Colonic mucosa (tissue), 4 donors: Measurements from ENCODE around the gene PDE2A. TPM values are rescaled to one million over a fixed set of nuclear protein-coding genes. Genes with fewer than 3 reads are reported as not detected.

Experiments used
- DNase-seq: peaks from one replicate; pipeline ENCODE4 v3.0.0-alpha.2; 2020
- H3K27ac ChIP-seq: fragments of 200-600 bp; one replicate; pipeline ENCODE4 v1.8.0; 2021
- H3K27me3 ChIP-seq: fragments of 200-600 bp; one replicate; pipeline ENCODE4 v1.8.0; 2021
- H3K36me3 ChIP-seq: fragments of 200-600 bp; one replicate; pipeline ENCODE4 v1.8.0; 2021
- H3K4me1 ChIP-seq: fragments of 200-600 bp; one replicate; pipeline ENCODE4 v1.8.0; 2021; ENCODE audit warnings: mild to moderate bottlenecking
- H3K4me3 ChIP-seq: fragments of 200-600 bp; one replicate; pipeline ENCODE4 v1.8.0; 2021
- H3K9ac ChIP-seq, 2 donors: one replicate each; pipeline ENCODE4 v1.7.0; 2013; ENCODE audit warnings: control low read depth in 2 of 2, low read depth in 2 of 2, low read length in 2 of 2
- H3K9me3 ChIP-seq: fragments of 200-600 bp; one replicate; pipeline ENCODE4 v1.8.0; 2021
- CTCF ChIP-seq: fragments of 200-600 bp; IDR thresholded peaks from one replicate; pipeline ENCODE4 v1.8.0; 2022; ENCODE audit warnings: antibody characterized with exemption, mild to moderate bottlenecking
- intact Hi-C: fragments of 100-400 bp; cut with DNase I; formaldehyde crosslinking; loops from one replicate; pipeline ENCODE4 v1.14.1; 2022
- total RNA-seq, 2 donors: library from RNA; stranded (reverse); fragmentation: NEBNext Ultra II Directional in 1 of 2; extraction: Animal tissue kit (Norgen Biotek cat#: 25700) in 1 of 2; gene quantifications; one replicate each; pipeline ENCODE4 v1.2.1, GENCODE V29; 2021
- donor health status: healthy.
- donor health status: DM: no; HTN: no; CAD: no.
- donor health status: DM: no; HTN: no; CAD: no.

Gene PDE2A
- total RNA-seq, 2 donors from 2014 or later = 5.6 to 8.9 TPM

DNA sequence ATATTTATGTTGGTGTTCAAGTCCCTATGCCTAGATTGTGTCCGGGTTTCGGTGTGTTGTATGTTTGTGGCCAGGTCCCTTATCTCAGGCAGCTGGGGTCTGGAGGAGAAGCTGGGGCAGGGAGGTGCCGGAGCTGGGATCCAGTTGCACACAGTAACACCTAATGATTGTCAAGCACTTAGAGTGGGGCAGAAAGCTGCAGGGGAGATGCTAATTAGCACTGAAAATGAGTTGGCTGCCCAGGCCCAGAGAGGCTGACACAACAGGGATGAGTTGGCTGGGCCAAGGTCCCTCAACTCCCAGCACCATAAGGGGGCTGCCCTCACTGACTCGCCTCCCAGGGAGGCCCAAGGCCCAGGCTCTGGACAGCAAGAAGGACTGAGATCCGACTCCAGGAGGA is 12.2 kb downstream of the PDE2A start:
- H3K4me1 ChIP-seq = no peaks in the 10 kb centered on the region
- no peaks in the 10 kb centered on the region for H3K9me3 ChIP-seq
- H3K27me3 ChIP-seq = no peaks in the 10 kb centered on the region
- intact Hi-C loops = no loop called here
- H3K4me3 ChIP-seq = no peak overlapping the region
- TF ChIP-seq CTCF = no peak
- no peaks in the 10 kb centered on the region for H3K36me3 ChIP-seq
- H3K9ac ChIP-seq = no peak overlapping the region
- DNase-seq = no peak
- no peak overlapping the region for H3K27ac ChIP-seq

- Histone ChIP-seq H3K4me3 (no peak overlapping the region), H3K36me3 (no peaks in the 10 kb centered on the region), H3K4me1 (no peaks in the 10 kb centered on the region), H3K27ac (no peak overlapping the region), H3K9me3 (no peaks in the 10 kb centered on the region), H3K27me3 (no peaks in the 10 kb centered on the region), H3K9ac (no peak overlapping the region)
- no peak for DNase-seq
- intact Hi-C loops = no loop called here
- no peak for TF ChIP-seq CTCF
Measured at GRCh38 chr11:72661486-72661885, 12.7 kb downstream of the PDE2A start.

- Histone ChIP-seq H3K9me3 (no peaks in the 10 kb centered on the region), H3K9ac (no peak overlapping the region), H3K36me3 (no peaks in the 10 kb centered on the region), H3K4me3 (no peak overlapping the region), H3K27ac (no peak overlapping the region), H3K27me3 (no peaks in the 10 kb centered on the region), H3K4me1 (no peaks in the 10 kb centered on the region)
- intact Hi-C loops = no loop called here
- no peak for TF ChIP-seq CTCF
- DNase-seq = no peak
Measured at GRCh38 chr11:72658989-72659640, 15.1 kb downstream of the PDE2A start.

- TF ChIP-seq CTCF = no peak
- Histone ChIP-seq H3K27ac (no peak overlapping the region), H3K4me3 (no peak overlapping the region), H3K36me3 (no peaks in the 10 kb centered on the region), H3K27me3 (no peaks in the 10 kb centered on the region), H3K9ac (no peak overlapping the region), H3K9me3 (no peaks in the 10 kb centered on the region), H3K4me1 (no peaks in the 10 kb centered on the region)
- no peak for DNase-seq
- intact Hi-C loops = no loop called here
Measured at GRCh38 chr11:72657411-72658100, 16.7 kb downstream of the PDE2A start.

- Histone ChIP-seq H3K4me1 (no peaks in the 10 kb centered on the region), H3K9ac (no peak overlapping the region), H3K36me3 (no peaks in the 10 kb centered on the region), H3K9me3 (no peaks in the 10 kb centered on the region), H3K27ac (no peak overlapping the region), H3K27me3 (no peaks in the 10 kb centered on the region), H3K4me3 (no peak overlapping the region)
- DNase-seq = no peak
- no peak for TF ChIP-seq CTCF
- intact Hi-C loops = no loop called here
Measured at GRCh38 chr11:72655896-72656464, 18.2 kb downstream of the PDE2A start.
